Endometrial microvascular endothelial cells (primary cell): ENCODE measurements around the gene ENTHD1. TPM values are rescaled to one million over a fixed set of nuclear protein-coding genes. Genes with fewer than 3 reads are reported as not detected.

Source experiments
- in situ Hi-C: cut with HindIII; loops from 2 replicates; pipeline ENCODE4 v1.10.0; 2017; ENCODE audit warnings: low sequenced_read_pairs, low pct_unique_long_range_greater_than_20kb; ENCODE audit errors: inconsistent ontology term
- total RNA-seq: library from RNA; depleted of rRNA; stranded (reverse); fragments of >200 nt; gene quantifications from one replicate; pipeline ENCODE4 v1.2.3, GENCODE V29; 2015; ENCODE audit errors: inconsistent ontology term

ENTHD1 gene
- total RNA-seq, 1 donor from 2014 or later, result not detected

DNA sequence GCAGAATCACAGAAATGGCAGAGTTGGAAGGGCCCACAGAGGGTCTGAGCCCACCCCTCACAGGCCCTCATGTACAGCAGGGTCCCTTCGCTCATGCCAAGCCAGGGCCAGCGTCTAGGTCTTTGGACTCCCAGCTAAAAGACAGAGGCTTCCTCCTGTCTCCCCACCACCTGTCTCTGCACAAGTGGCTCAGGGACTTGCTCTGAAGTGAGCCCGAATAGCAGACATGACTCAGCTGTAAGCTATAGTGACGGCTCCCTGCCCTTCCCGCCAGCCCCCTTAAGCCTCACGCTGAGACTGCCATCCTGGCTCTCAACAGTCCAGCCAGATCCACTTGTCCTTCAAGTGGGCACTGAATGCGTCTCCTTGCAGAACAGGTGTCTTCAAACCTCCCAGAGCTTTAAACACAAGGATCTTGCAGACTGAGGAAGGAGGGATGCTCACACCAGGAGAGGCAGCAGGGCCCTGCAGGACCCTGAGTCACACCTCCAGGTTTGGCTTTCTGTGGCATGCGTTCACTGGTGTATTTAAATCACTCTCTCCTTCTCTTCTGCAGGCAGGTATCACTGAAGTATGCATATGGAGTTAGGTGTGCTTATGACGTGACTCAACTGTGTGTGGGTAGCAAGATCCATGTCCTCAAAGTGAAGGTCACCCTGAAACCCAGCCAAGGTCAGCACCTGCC lies 168.1 kb downstream of the ENTHD1 start:
- in situ Hi-C loops, result no loop called here

DNA sequence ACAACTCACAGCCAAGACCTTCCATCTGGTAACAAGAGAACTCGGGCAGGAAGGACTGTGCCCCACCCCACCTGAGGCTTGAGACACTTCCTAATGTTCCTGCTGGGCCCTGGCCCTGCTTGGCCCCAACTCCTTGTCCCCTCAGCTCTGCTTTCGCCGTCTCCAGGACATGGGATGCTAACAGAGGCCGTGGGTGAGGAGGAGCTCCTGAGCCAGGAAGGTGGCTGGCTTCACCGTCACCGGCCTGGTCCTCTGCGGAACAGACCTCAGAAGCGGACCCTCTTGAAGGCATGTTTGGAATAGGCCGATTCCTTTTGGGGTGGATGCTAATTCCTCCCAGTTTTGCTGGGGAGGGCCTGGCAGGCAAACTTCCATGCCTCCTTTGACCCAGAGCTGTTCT lies 168.7 kb downstream of the ENTHD1 start:
- in situ Hi-C loops, result no loop called here

DNA sequence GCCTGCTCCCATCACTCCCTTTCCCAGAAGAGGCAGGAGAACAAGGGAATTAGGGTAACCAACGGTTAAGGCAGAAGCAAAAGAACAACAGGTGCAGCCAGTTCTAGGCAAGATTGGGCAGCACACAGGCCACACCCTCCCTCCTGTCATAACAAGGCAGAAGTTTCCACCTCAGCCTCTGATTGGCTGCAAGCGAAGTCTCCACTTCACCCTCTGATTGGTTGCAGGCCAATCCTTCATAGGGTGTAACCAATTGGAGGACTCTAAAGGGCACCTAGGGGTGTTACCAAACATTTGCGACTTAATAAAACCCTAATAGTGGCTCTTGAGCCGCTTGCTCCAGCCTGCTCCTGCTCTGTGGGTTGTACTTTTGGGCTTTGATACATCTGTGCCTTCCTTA lies 169.2 kb downstream of the ENTHD1 start:
- in situ Hi-C loops, result no loop called here

DNA sequence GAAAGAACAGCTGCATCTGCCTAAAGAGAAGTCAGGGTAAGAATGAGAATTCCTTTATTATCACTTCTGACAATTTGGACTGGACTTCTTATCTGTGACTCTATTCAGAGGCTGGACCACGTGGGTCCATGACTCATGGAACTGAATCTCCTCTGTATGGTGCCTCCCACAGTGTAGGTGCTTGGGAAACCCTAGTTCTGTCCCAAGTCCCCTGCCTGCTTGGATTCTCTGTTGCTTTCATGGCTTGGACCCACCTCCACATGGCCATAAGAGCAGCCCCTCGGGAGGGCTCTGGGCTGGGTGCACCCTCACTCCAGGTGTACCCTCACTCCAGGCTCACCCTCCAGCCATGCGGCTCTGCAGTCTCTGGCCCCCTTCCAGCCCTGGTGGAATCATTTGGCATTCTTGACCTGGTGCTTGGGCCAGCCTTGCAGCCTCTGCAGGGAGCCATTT lies 169.6 kb downstream of the ENTHD1 start:
- in situ Hi-C loops, result no loop called here

DNA sequence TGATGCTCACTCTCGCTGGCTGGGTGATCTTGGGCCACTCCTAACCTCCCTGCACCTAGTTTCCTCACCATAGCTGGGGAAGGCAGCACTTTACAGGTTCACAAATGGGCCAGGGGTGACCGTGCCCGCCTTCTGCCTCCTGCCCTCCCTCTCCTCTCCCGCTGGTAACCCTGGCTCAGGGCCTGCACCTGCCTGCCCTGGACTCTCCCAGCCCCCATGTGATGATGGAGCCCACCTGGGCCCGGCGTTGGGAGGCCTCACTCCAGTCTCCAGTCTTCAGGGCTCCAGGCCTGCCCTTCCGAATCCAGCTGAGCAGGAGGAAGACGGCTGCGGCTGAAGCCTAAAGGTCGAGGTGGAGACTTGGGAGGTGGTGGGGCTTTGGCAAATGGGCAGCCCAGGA lies 170.1 kb downstream of the ENTHD1 start:
- in situ Hi-C loops, result no loop called here

DNA sequence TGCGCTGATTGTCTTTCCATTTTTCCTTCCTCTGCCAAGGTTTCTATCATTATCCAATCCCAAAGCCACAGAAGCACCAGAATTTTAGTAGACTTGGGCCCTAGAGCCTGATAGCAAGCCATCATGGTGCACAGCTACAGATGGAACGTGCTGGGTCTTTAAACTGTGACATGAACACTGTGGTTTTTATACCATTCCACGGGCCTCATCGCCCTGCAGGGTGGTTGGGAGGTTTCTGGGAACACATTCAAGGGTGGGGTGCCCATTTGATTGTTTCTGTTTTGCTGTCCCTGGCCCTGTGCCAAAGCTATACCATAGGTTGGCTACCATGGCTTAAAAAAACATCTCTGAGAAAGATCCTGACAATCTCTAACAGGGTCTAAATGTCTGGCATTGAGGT lies 171.1 kb downstream of the ENTHD1 start:
- in situ Hi-C loops, result no loop called here

DNA sequence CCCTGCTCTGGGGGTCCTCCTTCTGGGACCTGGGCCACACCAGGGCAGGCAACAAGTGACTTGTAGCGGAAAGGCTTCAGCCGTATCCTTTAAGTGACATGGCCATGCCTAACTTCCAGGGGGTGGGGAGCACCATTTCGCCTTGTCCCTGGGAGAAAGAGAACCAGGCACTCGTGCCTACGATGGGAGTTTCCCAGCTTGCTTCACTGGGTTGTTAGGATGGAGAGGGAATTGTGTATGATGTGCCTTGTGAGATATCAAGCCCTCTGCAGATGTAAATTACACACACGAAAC lies 171.6 kb downstream of the ENTHD1 start:
- in situ Hi-C loops, result no loop called here

DNA sequence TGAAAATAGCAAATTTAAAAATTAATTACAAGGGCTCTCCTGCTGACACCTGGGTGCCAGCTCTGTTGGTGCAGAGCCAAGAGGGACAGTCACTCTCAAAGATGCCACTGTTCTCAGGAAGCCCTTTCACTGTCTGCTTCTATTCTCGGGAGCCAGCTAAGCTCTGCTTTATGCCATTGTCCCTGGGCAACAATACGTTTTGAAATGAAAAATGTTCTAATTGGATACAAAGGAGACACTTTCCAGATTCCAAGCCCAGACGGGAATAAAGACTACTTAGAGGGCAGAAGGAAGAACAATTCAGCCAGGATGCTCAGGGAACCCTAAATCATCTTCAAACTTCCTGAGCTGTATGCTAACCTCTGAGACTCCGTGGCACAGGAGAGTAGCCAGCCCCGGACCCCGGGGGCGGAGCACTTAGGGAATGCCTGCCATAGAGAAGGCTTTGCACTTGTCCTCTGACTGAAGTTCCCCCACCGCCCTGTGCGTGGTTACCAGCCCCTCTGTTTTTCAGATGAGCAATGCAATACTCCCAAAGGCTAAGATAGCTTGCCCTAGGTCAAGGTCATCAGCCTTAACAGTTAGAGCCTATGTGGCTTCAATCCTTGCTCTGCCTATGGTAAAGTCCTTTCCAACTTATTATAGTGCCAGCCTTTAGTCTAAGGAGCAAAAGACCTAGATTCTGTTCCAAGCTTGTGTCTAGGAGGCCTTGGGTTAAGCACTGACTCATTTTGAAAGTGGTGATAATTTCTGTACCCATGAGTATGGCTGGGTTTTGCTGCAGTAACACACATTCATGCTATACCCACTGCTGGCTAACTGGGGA lies 172.1 kb downstream of the ENTHD1 start:
- in situ Hi-C loops, result no loop called here

DNA sequence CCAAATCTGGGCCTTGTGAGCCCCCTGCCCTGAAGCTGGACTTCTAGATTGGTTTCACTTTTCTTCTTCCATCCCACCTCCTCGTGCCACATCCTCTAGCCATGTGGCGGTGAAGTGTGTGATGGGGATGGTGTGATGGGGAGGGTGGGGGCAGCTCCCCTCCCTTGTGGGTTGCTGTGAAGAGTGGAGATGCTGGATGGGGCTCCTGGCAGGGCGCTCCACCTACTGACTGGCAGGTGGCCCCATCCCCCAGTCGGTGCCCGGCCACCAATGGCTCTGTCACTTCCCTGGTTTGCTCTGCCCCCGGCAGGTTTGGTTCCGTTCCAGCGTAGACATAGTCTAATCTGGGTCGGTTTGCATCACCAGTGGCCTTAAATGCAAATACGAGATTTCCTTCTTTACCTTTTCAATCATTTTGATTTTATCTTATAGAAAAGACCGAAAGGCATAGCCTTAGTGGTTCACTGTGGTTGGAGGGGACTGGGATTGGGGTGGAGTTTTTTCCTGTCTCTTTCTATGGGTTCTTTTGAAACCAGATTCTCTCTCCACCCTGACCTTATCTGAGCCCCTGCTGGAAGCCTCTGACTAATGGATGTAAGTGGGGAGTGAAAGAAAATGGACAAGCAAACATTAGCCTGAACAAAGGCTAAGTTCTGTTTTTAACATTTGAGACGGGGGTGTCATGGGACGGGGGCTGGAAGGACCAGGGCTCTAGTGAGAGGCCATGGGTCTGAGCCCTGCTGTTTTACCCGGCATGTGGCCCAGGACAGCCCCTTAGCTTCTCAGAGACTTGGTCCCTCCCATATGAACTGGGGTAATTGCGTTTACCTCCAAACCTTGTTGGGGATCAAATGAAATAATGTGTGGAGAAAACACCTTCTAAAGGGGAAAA lies 173.8 kb downstream of the ENTHD1 start:
- in situ Hi-C loops, result no loop called here

DNA sequence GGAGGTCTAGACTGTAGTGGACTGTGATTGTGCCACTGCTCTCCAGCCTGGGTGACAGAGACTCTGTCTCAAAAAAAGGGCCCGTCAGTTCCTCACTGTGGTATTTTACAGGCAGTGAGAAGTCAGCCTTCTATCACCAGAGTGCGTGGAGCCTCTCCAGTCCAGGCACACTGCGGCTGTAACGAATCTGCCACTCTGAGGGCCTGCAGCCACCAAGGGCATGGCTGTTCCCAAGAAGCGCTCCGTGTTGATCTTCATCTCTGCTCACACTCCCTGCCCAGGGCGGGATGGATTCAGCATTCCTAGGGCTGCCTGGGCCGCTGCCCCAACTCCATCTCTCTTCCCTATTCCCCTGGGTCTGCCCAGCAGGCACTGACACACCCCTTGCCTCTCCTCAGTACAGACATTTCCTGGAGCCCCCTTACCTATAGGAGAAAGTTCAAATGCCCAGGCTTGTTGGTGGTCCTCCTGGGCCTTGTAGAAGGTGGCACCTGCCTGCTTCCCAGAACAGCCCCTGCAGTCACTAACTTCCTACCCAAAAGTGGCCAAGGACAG lies 174.6 kb downstream of the ENTHD1 start:
- in situ Hi-C loops, result no loop called here

DNA sequence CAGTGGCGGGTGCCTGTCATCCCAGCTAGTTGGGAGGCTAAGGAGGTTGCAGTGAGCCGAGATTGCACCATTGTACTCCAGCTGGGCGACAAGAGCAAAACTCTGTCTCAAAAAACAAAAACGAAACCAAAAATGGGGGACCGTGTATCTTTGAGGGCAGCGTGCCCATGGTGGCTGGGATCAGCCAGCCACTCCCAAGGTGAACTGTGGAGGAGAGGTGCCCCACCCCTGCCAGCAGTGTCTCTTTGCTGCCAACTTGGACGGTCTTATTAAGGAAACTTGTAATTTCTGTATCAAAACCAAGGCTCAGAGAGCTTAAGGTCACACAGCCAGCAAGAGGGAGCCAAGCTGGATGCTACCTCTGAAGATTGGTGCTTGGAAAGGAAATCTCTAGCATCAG lies 175.4 kb downstream of the ENTHD1 start:
- in situ Hi-C loops, result no loop called here

DNA sequence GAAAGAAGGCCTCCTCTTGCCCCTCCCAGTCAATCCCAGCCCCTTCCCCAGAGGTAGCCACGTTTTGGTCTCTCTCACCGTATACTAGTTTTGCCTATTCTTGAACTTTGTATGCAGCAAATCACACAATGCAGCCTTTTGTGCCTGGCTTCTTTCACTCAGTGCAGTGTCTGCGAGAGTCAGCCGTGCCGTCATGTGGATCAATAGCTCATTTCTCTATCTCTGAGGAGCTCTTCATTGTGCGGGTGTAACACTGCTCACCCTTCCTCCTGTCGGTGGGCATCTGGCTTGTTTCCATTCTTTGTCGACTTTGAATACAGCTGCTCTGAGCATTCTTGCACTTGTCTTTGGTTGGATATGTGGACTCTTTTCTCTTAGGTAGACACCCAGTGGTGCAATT lies 176.5 kb downstream of the ENTHD1 start:
- in situ Hi-C loops, result no loop called here

DNA sequence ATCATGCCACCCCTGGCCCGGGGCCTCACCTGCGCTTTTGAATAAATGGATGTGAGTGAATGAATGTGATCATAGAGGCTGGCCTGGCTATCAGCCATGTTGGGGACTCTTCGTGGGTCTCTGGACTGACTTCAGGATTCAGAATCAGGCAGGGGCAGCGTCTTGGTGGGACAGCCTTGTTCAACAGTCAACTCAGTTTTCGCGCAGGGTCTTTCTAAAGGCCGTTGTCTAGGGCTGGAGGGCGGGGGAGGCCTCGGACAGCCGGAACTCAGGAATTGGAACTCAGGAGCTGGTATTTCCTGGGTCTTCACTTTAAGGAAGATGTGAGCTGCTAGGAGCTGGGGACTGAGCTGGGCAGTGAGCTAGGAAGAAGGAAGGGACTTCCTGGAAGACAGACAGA lies 177.0 kb downstream of the ENTHD1 start:
- in situ Hi-C loops, result no loop called here

DNA sequence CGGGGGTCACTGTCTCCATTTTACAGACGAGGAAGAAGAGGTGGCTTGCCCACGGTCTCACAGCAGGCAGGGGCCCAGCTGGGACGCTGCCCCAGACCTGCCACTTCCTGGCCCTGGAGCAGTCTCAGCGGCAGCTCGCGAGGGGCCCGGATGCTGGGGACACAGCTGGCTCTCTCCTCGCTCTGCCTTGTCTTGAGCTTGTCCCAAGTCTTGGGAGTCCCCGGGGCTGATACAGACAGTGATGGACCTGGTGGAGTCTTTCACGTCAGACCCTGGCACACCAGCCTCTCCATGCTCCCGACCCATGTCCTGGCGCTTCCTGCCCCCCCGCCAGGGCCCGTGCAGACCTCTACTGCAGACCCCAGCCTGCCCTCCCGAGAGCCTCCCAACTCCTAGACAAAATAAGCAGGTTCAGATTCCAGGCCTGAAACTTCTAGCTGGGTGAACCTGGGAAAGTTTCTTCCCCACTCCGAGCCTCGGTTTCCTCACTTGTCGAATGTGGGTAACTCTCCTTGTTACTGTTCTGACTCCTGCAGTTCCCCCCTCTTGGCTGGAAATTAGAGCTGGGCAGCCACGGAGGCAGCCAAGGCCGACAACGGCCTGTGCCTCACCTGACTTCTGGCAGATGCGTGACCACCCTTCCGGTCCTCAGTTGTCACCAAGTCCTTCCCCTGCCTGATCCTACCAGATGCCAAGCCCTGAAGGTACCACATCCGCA lies 177.6 kb downstream of the ENTHD1 start:
- in situ Hi-C loops, result no loop called here

DNA sequence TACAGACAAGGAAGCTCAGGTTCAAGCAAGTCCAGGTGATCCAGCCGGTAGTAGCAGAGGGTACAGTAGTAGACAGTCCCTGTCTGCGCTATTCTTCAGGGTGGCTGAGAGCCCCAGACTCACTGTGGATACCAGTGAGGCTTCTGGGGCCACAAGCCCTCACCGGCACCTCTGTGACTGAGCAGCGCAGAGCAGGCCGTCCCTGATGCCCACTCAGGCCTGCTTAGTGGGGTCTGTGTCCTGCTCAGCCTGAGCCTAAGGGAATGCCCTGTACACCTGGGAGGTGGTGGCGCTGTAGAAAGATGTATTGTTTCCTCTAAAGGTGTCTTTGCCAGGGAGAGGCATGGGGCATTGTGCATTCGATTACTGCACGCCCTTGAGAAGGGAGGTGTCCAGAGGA lies 179.2 kb downstream of the ENTHD1 start:
- in situ Hi-C loops, result no loop called here

DNA sequence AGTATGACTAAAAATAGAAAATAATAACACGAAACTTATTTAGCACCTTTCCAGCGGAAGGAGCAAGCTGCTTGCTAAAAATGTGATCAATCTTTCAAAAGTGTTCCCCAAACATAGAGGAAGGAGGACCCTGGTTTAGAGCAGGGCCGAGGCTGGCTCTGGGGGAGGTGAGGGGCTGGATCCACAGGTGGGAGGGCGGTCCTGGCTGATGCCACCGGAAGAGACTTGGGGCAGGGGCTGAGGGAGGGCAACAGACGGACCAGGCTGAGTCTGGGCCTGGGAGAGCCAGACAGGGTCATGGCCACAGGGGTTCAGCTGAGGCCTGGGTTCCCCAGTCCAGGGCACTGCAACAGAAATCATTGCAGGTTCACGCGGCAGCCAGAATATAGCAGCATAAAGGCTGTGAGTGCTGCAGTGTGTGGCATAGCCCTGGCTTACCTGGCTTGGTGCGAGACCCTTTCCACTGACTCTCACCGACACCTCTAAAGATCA lies 179.7 kb downstream of the ENTHD1 start:
- in situ Hi-C loops, result no loop called here

DNA sequence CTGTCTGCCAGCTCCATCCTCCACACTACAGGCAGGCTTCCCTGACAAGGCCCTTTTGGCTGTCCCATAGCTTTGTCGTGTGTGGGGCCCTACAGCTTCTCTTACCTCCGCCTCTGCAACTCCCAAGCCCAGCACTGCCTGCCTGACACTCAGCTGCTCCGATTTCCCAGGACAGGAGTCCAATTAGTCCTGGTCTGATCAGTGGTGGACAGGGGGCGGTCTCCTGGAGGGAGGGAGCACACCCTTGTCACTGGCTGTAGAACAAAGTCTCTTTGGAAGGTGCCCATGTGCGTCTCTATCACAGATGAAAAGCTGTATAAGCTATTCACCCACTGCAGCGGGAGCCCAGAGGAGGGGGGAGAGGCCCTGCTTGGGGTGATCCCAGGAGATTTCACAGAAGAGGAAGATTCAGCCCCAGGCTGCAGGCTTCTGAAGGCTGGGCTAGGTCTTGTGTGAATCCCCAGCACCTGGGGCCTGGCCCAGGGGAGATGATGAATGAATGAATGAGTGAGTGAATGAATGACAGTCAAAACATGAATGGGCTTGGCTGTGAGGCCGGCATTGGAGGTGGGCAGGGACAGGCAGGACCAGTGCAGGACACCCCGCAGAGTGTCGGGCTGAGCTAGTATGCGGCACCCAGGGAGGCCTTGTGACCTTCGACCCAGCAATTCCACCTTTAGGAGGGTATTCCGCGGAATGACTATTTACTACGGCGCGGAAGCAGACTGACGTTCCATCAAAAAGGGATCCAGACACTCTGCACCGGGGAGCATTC lies 180.6 kb downstream of the ENTHD1 start:
- in situ Hi-C loops, result no loop called here

DNA sequence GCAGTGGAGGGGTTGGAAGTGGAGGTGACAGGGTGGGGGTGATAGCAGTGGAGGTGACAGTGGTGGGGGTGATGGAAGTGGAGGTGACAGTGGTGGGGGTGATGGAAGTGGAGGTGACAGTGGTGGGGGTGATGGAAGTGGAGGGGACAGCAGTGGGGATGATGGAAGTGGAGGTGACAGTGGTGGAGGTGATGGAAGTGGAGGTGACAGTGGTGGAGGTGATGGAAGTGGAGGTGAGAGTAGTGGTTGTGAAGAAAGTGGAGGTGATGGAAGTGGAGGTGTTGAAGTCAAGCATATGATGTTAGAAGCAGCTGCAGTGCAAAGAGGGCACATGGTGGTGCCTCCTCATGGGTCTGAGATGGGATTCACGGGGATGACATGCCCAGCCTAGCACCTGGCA lies 181.5 kb downstream of the ENTHD1 start:
- in situ Hi-C loops, result no loop called here
